ENCODE results near the gene PFN3.
"Not testable (repeated sequence)": the region's sequence is repeated elsewhere in the genome, so short reads cannot be mapped to it uniquely, and the experiment has no call there.

Gene PFN3

DNA sequence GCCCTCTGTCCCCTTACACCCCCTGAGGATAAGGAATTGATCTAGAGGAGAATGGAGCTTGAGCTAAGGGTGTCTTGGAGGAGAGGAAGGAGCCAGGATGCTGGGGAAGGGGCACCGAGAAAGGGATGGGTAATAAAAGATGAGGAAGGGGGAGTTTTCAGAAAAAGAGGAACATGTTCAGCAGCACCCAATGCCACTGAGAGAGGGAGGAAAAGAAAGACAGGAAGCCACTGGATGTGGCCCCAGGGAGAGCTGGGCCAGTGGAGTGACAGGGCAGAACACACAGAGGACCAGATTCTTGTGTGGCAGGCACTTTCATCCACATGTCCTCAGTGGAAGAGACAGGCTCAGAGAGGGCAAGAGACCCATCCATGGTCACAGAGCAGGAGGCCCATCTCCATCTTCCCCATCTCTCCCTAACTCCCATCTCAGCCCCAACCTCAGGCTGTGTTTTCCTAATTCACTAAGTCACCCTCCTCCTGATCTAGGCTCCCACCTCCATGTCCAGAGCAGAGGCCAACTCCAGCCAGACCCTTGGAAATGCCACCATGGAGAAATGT lies 7.2 kb downstream of the PFN3 start:
- DNase-seq (ENCODE audit: low read depth): no peak

DNA sequence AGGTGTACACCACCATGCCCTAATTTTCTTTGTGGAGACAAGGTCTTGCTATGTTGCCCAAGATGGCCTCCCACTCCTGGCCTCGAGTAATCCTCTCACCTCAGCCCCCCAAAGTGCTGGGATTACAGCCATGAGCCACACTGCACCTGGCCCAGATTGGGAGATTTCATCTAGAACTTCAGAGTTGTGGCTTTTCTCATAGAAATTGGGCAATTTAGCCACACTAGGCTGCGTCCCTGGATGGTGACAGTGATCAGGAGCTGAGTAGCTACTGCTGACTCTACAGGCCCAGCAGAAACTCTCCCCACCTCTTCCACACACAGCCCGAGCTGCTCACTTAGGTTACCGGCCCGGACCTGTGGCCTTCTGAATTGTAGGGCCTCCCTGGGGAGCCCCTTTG lies 7.7 kb downstream of the PFN3 start:
- DNase-seq (ENCODE audit: low read depth): no peak

DNA sequence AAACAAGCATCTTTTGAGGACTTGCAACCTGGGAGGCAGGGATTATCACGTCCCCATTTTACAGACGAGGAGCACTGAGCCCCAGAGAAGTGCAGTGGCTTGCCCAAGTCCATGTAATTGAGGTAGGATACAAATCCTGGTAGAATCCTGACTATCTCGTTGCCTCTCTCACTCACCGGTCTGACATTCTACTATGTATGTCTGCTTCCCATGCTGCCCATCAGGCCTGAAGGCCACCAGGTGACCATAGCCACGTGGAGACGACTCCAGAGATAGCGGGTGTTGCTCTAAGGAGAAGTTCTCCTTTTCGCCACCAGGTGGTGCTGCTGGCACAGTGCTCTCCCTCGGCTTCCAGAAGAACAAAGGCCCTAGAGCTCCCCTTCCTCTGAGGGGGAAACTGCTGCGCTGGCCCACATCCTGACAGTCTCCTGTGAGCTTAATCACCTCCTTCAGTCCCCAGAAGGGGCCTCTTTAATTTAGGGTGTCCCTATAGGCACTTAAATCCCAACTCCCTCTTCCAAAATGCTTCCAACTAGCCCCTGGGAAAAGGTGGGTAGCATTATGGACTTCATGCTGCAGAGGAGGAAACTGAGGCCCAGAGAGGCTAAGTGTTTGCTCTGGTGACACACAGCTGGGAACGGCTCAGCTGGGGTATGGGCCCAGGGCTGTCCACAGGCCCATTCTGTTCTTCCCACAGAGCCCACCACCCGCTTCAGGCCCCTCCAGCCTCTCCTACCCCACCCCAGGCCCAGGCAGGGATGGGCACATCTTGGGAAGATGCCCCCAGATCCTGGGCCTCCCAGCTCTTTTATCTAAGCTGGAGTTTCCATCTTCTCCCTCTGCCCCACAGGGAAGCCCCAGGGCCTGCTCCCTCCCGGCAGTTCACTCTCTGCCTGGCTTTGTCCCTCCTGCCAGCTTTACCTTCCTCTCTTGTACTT lies 9.8 kb downstream of the PFN3 start:
- peak; percentile 77 for DNase-seq (ENCODE audit: low read depth)

DNA sequence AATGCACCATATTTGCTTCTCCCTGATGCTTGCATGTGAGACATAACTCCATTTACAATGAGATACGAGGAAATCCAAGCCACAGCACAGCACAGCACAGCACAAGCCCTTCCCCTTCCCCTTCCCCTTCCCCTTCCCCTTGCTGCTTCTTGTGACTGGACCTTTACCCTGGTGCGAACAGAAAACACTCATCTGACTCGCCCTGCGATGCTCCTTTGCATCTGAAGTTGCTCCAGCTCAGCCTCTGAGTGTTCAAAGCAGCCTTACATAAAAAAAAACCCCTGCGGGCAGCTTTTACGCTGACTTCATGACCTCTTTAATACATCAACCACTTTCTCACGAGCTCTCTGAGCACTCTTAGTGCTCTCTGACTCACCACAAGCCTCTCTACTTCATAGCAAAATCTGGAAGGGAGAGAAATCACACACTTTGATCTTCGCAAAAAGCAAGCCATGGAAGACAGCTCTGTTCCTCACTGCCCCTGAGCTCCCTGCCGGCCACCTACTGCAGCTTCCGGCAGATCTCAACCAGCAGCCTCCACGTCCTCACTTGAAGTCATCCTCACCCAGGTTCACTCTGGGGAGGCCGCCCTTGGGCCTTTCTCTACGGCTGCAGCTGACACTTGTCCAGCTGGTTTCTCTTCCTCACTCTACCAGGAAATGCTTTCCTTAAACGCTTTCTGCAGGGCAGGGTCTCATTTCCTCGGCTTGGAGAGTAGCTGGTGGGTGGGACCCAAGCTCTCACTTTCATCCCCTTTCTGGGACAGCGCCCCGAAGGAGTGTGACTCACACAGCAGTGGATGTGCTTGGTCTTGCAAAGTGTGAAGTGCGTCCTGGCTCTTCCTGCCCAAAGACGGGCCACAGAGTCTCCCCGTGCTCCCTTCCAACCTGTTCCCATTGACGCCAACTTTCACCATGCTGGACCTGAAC lies 11.0 kb downstream of the PFN3 start:
- peak; percentile 30 for DNase-seq (ENCODE audit: low read depth)

DNA sequence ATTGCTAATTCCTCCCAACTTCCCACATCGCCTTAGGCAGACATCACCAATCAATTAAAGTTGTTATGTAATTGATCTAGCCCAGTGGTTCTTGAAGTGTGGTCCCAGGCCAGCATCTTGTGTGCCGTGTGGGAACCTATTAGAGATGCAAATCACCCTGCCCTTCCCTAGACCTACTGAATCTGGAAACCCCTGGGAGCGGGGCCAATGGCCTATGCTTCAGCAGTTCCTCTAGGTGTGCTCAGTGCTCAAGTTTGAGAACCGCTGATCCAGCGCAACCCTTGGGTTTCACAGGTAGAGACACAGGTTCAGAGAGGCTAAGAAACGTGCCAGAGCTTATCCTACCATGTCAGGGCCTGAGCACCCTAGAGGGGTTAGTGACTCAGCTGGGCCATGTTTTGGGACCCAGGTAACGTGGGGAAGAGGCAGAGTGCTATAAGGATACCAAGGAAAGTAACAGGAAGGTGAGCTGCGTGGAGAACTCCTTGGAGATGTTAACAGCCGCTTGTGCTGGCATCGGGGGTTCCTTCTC lies 11.9 kb downstream of the PFN3 start:
- DNase-seq (ENCODE audit: low read depth): no peak

DNA sequence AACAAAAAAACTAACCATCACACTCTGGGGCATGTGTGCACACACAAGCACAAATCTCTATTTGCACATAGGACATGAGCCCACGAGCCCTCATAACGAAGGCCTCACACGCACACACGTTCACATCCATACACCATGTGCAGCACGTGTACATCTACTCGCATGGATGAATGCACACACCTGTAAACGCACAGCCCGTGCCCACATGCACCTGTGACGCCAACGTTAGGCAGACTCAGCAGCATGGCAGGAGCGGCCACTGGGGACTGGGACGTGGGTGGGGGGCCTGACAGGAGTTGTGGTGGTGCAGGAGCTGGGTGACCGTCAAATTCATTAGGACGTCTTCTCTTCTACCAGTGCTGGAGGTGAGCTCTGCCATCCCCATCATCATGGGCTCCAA lies 13.1 kb downstream of the PFN3 start:
- DNase-seq (ENCODE audit: low read depth): no peak

DNA sequence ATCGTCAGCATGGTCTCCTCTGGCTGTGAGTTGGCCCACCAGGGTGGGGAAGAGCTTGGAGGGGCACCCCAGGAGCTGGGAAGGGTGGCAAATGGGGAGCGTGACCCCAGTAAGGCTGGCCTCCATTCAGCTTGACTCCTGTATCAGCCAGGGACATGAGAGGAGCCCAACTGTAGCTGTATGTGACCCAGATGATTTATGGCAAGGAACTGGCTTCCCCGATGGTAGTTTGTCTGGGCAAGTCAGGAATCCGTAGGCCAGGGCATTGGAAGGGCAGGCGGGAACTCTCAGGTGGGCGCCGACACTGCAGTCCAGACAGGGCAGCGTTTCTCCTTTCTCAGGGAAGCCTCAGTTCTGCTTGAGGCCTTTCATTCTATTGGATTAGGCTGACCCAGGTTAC lies 13.9 kb downstream of the PFN3 start:
- no peak for DNase-seq (ENCODE audit: low read depth)

DNA sequence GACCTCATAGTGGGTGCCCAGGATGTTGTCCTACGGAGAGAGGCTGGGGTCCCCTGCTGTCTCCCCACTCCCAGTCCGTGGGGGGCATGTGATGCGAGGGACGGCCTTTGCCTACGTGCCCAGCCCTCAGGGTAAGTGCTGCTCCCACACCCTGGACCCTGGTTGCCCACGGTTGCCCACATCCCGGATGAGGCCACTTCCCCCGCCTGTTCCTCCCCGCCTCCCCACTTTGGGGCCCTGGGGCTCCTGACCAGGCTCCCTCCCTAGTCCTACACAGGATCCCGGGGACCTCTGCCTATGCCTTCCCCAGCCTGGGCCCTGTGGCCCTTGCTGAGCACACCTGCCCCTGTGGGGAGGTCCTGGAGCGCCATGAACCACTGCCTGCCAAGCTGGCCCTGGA lies 14.7 kb downstream of the PFN3 start:
- DNase-seq (ENCODE audit: low read depth): no peak

DNA sequence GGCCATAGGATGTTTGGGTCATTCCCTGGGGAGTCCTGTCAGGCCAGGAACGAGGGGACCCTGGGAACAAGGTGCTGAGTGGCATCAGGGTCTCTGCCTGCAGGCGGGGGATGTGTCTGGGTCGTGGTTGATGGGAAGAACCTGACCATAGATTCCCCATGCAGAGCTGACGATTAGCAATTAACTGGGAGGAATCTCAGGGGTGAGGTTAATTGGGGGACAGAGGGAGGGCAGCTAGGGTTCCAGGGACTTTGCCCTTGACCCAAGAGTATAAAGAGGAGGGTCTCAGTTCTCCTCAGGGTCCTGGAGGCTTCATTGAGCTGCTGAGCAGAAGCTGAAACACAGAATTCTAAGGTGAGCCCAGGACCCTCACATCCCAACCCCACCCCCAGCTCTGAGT lies 16.3 kb downstream of the PFN3 start, which contains the start of gene SLC34A1:
SLC34A1 (plus strand) TSS at position 301 of the 400 bp plus-strand sequence. CDS start 1,308 bp downstream, outside the sequence.
- DNase-seq (ENCODE audit: low read depth): no peak

DNA sequence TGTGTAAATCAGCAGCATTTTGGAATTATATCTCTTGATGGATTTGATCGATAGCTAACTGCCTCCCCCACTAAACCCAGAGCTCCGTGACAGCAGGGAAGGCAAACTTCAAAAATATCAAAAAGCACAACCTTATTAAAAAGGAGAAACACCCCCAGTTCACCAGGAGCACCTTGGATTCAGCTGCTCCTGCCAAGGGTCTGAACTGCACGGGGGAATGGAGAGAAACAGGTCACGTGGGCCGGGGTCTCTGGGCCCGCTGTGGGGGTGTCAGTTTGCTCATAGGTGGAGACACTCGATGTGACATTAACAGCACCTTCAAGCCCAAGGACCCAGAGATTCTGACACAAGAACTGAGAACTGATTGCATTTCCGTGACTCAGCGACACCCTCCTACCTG lies 17.3 kb downstream of the PFN3 start:
- DNase-seq (ENCODE audit: low read depth): no peak

DNA sequence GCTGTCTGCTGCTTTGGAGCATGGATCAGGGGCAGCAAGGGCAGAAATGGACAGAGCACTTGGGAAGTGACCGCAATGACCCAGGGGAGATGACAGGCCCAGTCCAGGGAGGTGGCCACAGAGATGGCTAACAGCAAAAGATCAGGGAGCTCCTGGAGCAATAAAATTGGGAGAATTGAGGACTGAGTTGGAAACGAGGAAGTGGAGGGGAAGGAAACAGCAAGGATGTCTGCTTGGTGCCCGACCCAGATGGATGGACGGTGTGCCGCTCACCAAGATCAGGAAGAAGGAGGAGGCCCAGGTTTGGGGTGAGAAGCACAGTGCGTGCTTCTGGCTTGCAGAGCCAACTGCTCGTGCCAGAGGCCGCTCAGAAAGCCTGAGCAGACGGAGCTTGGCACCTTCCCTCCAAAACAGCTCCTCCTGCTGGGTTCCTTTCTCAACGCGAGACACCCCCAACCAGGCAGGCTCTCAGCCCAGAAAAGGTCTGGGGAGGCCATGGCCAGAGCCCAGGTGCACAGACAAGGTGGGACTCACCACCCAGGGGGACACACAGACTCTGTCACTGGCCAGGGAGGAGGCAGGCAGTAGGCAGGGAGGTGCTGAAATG lies 17.9 kb downstream of the PFN3 start:
- no peak for DNase-seq (ENCODE audit: low read depth)

DNA sequence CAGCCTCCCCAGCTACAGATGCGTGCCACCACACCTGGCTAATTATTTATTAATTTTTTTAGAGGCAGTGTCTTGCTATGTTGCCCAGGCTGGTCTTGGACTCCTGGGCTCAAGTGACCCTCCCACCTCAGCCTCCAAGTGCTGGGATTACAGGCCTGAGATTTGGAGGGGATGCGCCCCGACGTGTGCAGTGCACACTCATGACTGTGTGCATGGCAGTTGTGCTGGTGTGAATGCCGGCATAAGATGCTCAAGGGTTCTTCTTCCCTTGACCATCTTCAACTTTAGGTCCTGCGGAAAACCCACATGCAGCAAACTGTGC lies 19.7 kb downstream of the PFN3 start:
- no peak for DNase-seq (ENCODE audit: low read depth)

DNA sequence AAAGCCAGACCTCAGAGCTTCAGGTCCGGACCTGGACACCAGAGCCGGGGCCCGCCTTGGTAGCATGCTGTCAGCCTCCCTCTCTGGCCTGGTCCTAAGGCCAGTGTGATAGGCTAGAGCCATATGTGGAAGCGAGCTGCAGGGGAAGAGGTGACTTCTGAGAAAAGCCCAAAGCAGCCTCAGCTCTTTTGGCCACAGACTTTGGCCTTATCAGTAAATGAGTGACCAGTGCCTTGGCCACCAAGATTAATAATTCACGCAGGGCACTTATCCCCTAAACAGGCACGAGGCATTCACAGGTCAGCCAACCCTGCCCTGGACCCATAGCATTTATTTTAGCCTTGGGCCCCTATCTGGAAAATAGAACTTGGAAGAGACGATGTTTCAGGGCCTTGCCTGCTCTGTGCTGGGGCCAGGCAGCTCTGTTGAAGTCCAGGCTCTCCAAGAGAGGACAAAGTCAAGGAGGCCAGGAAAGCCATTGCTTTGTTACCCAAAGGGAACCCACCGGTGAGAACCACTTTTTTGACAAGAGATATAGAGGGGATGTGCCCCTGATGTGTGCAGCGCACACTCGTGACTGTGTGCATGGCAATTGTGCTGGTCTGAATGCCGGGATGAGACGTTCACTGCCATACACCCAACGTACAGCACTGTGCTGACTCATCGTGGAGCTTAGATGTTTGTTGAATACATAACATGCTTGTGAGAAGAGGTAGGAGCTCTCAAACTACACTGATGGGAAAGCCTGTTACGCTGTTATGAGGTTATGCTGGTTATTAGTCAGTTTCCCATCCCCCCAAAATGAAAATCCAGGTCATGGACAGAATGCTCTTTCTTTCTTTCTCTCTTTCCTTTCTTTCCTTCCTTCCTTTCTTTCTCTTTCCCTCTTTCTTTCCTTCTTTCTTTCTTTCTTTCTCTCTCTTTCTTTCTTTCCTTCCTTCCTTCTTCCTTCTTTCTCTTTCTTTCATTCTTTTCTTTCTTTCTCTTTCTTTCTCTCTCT lies 21.3 kb downstream of the PFN3 start:
- DNase-seq (ENCODE audit: low read depth): no peak

DNA sequence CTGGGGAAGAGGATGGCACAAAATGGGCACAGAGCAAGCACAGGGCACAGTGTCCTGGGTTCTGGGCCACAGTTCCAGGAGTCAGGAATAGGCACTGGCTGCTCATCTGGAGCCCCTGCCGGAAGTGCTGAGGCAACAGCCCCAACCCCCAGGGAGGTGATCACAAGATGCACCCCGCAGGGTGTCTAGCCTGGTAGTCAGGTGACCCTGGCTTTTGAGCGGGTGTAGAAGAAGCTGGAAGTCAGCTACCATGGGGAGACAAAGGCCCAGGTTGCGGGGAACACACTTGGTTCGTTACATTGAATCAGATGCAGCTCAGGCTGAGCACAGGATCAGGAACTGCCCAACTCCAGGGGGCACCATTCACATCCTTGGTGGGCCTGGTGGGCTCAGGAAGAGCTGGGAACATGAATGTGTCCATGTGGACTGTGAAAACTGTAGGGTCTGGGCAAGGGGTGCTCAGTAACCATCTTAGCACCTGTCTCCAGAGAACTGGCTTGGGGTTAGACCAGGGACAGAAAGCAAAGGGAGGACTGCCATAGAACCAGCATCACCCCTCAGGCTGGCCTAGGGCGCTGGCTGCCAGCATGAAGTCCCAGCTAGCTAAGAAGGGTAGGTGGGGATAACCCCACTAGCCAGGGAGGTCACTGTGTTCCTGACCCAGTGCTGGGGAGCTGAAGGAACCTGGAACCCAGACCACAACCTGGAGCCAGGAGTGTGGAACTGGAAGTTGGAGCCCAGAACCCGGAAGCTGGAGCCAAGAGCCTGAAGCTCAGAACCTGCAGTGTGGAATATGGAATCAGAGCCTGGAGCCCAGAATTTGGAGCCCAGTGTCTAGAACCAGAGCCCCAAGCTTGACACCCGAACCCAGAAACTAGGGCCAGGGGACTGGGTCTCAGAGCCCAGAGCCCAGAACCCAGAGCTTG lies 22.3 kb downstream of the PFN3 start:
- no peak for DNase-seq (ENCODE audit: low read depth)

DNA sequence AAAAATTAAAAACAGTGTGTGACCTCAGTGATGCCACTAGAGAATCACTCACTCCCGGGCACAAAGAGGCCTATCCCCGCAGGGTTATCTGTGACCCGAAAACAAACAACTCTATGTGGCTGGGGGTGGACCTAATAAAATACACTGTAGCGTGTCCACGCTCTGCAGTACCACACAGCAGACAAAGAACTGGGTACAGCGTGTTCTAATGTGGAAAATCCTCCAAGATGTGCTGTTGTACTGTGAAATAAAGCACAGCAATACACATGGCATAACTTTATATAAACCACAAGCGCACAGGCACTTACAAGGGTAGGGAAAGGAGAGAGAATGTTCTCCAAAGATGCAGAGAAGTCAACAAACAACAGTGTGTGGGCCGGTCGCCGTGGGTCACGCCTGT lies 24.4 kb downstream of the PFN3 start:
- DNase-seq (ENCODE audit: low read depth): no peak

DNA sequence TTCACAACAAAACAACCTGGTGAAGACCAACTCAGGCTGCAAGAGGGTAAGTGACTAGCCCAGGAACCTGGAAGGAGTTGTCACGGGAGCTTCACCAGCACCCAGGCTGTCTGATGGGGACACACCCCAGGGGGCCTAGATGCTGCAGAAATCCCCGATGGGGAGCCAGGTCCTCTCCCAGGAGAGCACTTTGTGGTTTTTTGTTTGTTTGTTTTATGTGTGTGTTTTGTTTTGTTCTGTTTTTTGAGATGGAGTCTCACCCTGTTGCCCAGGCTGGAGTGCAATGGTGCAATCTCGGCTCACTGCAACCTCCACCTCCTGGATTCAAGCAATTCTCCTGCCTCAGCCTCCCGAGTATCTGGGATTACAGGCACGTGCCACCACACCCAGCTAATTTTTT lies 24.9 kb downstream of the PFN3 start:
- DNase-seq (ENCODE audit: low read depth): not testable (repeated sequence)

DNA sequence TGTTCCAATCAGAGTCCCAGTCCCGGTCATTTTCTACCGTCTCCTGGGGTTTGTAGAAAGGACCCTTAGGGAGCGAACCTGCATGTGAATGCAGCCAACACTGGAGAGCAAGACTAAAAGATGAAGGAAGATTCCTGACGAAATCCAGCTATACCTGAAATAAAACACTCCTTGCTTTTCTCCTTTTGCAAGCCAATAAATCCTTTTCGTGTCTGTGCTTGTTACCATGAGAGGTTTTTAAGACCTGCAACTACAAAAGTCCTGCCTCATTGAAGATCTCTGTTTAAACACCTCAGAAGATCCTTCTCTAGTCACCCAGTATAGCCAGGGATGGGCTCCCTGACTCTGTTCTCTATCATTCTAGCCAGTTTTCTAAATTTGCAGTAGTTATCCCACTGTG lies 26.2 kb downstream of the PFN3 start:
- no peak for DNase-seq (ENCODE audit: low read depth)

DNA sequence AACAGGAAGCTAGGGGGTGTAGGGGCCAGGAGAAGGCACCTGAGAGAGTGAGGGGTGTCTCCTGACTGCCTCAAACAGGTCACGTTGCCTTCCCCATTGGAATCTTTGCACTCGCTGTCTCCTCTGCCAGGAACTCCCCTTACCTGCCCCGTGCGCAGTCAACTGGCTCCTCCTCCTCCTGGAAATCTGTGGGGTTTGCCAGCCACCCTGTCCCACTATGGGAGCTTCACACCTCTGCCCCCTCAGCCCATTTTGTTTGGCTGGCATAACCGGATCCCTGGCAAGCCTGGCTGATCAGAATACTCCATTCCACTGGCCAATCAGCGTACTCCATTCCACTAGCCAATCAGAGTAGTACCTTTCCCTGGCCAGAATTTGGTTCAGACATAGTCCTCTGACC lies 26.7 kb downstream of the PFN3 start:
- DNase-seq (ENCODE audit: low read depth): no peak

DNA sequence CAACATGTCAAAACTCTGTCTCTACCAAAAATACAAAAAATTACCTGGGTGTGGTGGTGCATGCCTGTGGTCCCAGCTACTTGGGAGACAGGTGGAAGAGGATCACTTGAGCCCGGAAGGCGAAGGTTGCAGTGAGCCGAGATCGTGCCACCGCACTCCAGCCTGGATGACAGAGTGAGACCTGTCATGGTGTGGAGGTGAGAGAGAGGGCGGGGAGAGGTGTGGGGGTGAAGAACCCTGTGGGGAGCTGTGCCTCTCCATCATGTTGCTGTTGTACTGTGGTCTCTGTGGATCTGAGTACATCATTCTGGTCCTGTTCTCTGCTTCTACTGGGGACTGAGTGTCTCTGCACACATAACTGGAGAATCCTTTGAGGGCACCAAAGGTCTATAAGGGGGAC lies 27.6 kb downstream of the PFN3 start:
- DNase-seq (ENCODE audit: low read depth): no peak

Measured in activated T-helper 1 cell treated with Interleukin-2 at 50 U/mL for 16 hours (primary cell).